Mesenchymal stem cell (in vitro differentiated cells and primary cell): ENCODE results near the gene OR52E1. TPM values are rescaled to one million over a fixed set of nuclear protein-coding genes. Genes with fewer than 3 reads are reported as not detected.

ENCODE experiments used
- DNase-seq: peaks from one replicate; pipeline ENCODE4 v3.0.0-alpha.2; 2013
- H2AFZ ChIP-seq: one replicate; pipeline ENCODE4 v1.6.1; 2013; ENCODE audit warnings: low read depth, mild to moderate bottlenecking, control low read depth, inconsistent platforms, low read length, moderate library complexity
- H2AK5ac ChIP-seq: 2 replicates; pipeline ENCODE4 v1.6.1; 2013; ENCODE audit warnings: low read length, moderate library complexity, mild to moderate bottlenecking, inconsistent platforms; ENCODE audit not compliant: severe bottlenecking
- H2BK120ac ChIP-seq: one replicate; pipeline ENCODE4 v1.6.1; 2013; ENCODE audit warnings: low read depth, mild to moderate bottlenecking, inconsistent platforms, low read length, moderate library complexity
- H2BK12ac ChIP-seq, 2 experiments: one replicate each; pipeline ENCODE4 v1.6.1; 2013; ENCODE audit warnings: inconsistent platforms in 2 of 2, low read length in 2 of 2, mild to moderate bottlenecking in 2 of 2, moderate library complexity in 2 of 2, control low read depth in 1 of 2
- H2BK15ac ChIP-seq: one replicate; pipeline ENCODE4 v1.6.1; 2013; ENCODE audit warnings: mild to moderate bottlenecking, low read depth, inconsistent platforms; ENCODE audit not compliant: poor library complexity, severe bottlenecking
- H2BK5ac ChIP-seq: 2 replicates; pipeline ENCODE4 v1.6.1; 2013; ENCODE audit warnings: low read depth, mild to moderate bottlenecking, low read length, control low read depth, inconsistent platforms; ENCODE audit not compliant: poor library complexity, severe bottlenecking
- H3K14ac ChIP-seq, 2 experiments: one replicate each; pipeline ENCODE4 v1.6.1; 2013; ENCODE audit warnings: inconsistent platforms in 2 of 2, low read length in 2 of 2, control low read depth in 1 of 2, mild to moderate bottlenecking in 1 of 2, moderate library complexity in 1 of 2
- H3K18ac ChIP-seq, 2 experiments: one replicate each; pipeline ENCODE4 v1.6.1; 2013; ENCODE audit warnings: inconsistent platforms in 2 of 2, low read length in 2 of 2, control low read depth in 1 of 2, low read depth in 1 of 2, mild to moderate bottlenecking in 1 of 2
- H3K23ac ChIP-seq, 2 experiments: one replicate each; pipeline ENCODE4 v1.6.1; 2013; ENCODE audit warnings: inconsistent platforms in 2 of 2, low read length in 2 of 2, mild to moderate bottlenecking in 2 of 2, moderate library complexity in 2 of 2, control low read depth in 1 of 2
- H3K27ac ChIP-seq: 2 replicates; pipeline ENCODE4 v1.5.1; 2013; ENCODE audit warnings: mild to moderate bottlenecking, moderate library complexity, low read length, control low read depth, inconsistent platforms; ENCODE audit not compliant: poor library complexity, severe bottlenecking
- H3K27me3 ChIP-seq, 2 experiments: 2 replicates each; pipeline versions ENCODE4 v1.6.1 to v1.7.0; 2013; ENCODE audit warnings: low read length in 2 of 2, mild to moderate bottlenecking in 2 of 2, moderate library complexity in 2 of 2, control low read depth in 1 of 2, inconsistent platforms in 1 of 2; ENCODE audit not compliant: control insufficient read depth in 1 of 2, insufficient read depth in 1 of 2
- H3K36me3 ChIP-seq, 2 experiments: 2 replicates each; pipeline versions ENCODE4 v1.6.1 to v1.7.0; 2013; ENCODE audit warnings: low read length in 2 of 2, control low read depth in 1 of 2, inconsistent platforms in 1 of 2, low read depth in 1 of 2, mild to moderate bottlenecking in 1 of 2; ENCODE audit not compliant: insufficient read depth in 2 of 2, control insufficient read depth in 1 of 2
- H3K4ac ChIP-seq, 2 experiments: one replicate each; pipeline ENCODE4 v1.6.1; 2013; ENCODE audit warnings: inconsistent platforms in 2 of 2, low read length in 2 of 2, mild to moderate bottlenecking in 2 of 2, moderate library complexity in 2 of 2, control low read depth in 1 of 2, low read depth in 1 of 2
- H3K4me1 ChIP-seq: 2 replicates; pipeline ENCODE4 v1.6.1; 2013; ENCODE audit warnings: low read depth, low read length, control low read depth; ENCODE audit not compliant: control insufficient read depth, insufficient read depth
- H3K4me2 ChIP-seq: 2 replicates; pipeline ENCODE4 v1.6.1; 2013; ENCODE audit warnings: low read length, mild to moderate bottlenecking, inconsistent platforms; ENCODE audit not compliant: poor library complexity, severe bottlenecking
- H3K4me3 ChIP-seq, 2 experiments: 2 replicates each; pipeline versions ENCODE4 v1.5.1 to v1.7.0; 2013; ENCODE audit warnings: low read length in 2 of 2, mild to moderate bottlenecking in 2 of 2, control low read depth in 1 of 2, low read depth in 1 of 2; ENCODE audit not compliant: insufficient read depth in 1 of 2
- H3K79me1 ChIP-seq: replicated peaks from 2 replicates; pipeline ENCODE4 v1.6.1; 2013; ENCODE audit warnings: mild to moderate bottlenecking, control low read depth, low read length, inconsistent platforms; ENCODE audit not compliant: poor library complexity, severe bottlenecking
- H3K9ac ChIP-seq: 2 replicates; pipeline ENCODE4 v1.7.0; 2013; ENCODE audit warnings: mild to moderate bottlenecking, low read length, moderate library complexity
- H3K9me3 ChIP-seq: 2 replicates; pipeline ENCODE4 v1.7.0; 2013; ENCODE audit warnings: mild to moderate bottlenecking, low read length; ENCODE audit not compliant: control insufficient read depth
- H4K8ac ChIP-seq: one replicate; pipeline ENCODE4 v1.6.1; 2013; ENCODE audit warnings: inconsistent platforms, mild to moderate bottlenecking, low read length, moderate library complexity
- H4K91ac ChIP-seq: one replicate; pipeline ENCODE4 v1.6.1; 2013; ENCODE audit warnings: mild to moderate bottlenecking, low read length, inconsistent platforms
- WGBS: methylation state at CpG from one replicate; pipeline ENCODE4 v1.1.7; 2013; ENCODE audit warnings: mixed read lengths; 5-methylcytosine and 5-hydroxymethylcytosine counted together
- polyA plus RNA-seq, 2 experiments: library from polyadenylated mRNA; stranded (reverse); fragments of 200-250 nt; gene quantifications; one replicate each; pipeline ENCODE4 v1.2.3, GENCODE V29; 2013

The OR52E1 gene
- polyA plus RNA-seq (2013, experiment 1 of 2), result not detected
- not detected for polyA plus RNA-seq (2013, experiment 2 of 2)

GRCh38 chr11:5069272-5069671 is at the start of gene OR52E1:
Gene OR52E1 (plus strand): TSS chr11:5069572.
- Histone ChIP-seq H3K9me3 (no peaks in the 10 kb centered on the region), H3K9ac (no peak within 1 kb of the TSS), H2BK5ac (no peak within 1 kb of the TSS), H3K36me3 (no peaks in the 10 kb centered on the region), H3K79me1 (no peaks in the 10 kb centered on the region), H3K4me3 (no peak within 1 kb of the TSS), H4K8ac (no peak within 1 kb of the TSS), H3K23ac (no peak within 1 kb of the TSS), H3K4ac (no peak within 1 kb of the TSS), H3K27ac (no peak within 1 kb of the TSS), H2BK120ac (no peak within 1 kb of the TSS), H3K4me2 (no peak within 1 kb of the TSS), H4K91ac (no peak within 1 kb of the TSS), H2AFZ (no peak within 1 kb of the TSS), H2BK15ac (no peak within 1 kb of the TSS), H2BK12ac (no peak within 1 kb of the TSS), H2AK5ac (no peak within 1 kb of the TSS), H3K4me1 (no peaks in the 10 kb centered on the region), H3K14ac (no peak within 1 kb of the TSS), H3K18ac (no peak within 1 kb of the TSS), H3K27me3 (peaks cover 0 to 4% of the 10 kb centered on the region in 2 experiments)
- WGBS, result no CpG with 5 or more reads among the region's 3 CpGs
- no peak for DNase-seq

GRCh38 chr11:5021996-5022395 is 47.4 kb upstream of the OR52E1 start:
- Histone ChIP-seq H4K91ac (no peak overlapping the region), H2AFZ (no peak overlapping the region), H3K9ac (no peak overlapping the region), H3K9me3 (peaks cover 39% of the 10 kb centered on the region), H2BK5ac (no peak overlapping the region), H2BK12ac (no peak overlapping the region), H3K79me1 (no peaks in the 10 kb centered on the region), H2BK120ac (no peak overlapping the region), H3K27me3 (no peaks in the 10 kb centered on the region), H2AK5ac (no peak overlapping the region), H3K36me3 (no peaks in the 10 kb centered on the region), H4K8ac (no peak overlapping the region), H3K4me1 (no peaks in the 10 kb centered on the region), H3K4ac (no peak overlapping the region), H3K14ac (no peak overlapping the region), H3K23ac (no peak overlapping the region), H3K4me2 (no peak overlapping the region), H3K4me3 (no peak overlapping the region), H2BK15ac (no peak overlapping the region), H3K18ac (no peak overlapping the region), H3K27ac (no peak overlapping the region)
- WGBS, result 93% methylated on average over 2 of the region's 2 CpGs
- no peak for DNase-seq

- no peaks in the 10 kb centered on the region for H3K79me1 ChIP-seq
- H3K27ac ChIP-seq, result no peak overlapping the region
- H3K18ac ChIP-seq, result no peak overlapping the region
- no peak overlapping the region for H3K4me2 ChIP-seq
- no peak overlapping the region for H3K4me3 ChIP-seq
- H2AK5ac ChIP-seq, result no peak overlapping the region
- H3K23ac ChIP-seq, result no peak overlapping the region
- H3K14ac ChIP-seq, result no peak overlapping the region
- 87% methylated on average over 2 of the region's 2 CpGs for WGBS
- H2AFZ ChIP-seq, result no peak overlapping the region
- no peak overlapping the region for H4K91ac ChIP-seq
- no peak overlapping the region for H3K9ac ChIP-seq
- no peak for DNase-seq
- no peaks in the 10 kb centered on the region for H3K36me3 ChIP-seq
- no peaks in the 10 kb centered on the region for H3K9me3 ChIP-seq
- H4K8ac ChIP-seq, result no peak overlapping the region
- no peaks in the 10 kb centered on the region for H3K4me1 ChIP-seq
- no peak overlapping the region for H2BK15ac ChIP-seq
- H2BK120ac ChIP-seq, result no peak overlapping the region
- no peak overlapping the region for H2BK5ac ChIP-seq
- H3K4ac ChIP-seq, result no peak overlapping the region
- H3K27me3 ChIP-seq, result no peaks in the 10 kb centered on the region
- H2BK12ac ChIP-seq, result no peak overlapping the region
These were observed 32.7 kb upstream of the OR52E1 start for GRCh38 chr11:5036669-5037068.

- WGBS, result 61% methylated on average over 2 of the region's 2 CpGs
- Histone ChIP-seq H2AFZ (no peak overlapping the region), H3K14ac (no peak overlapping the region), H3K79me1 (no peaks in the 10 kb centered on the region), H3K9me3 (no peaks in the 10 kb centered on the region), H3K4me3 (no peak overlapping the region), H3K36me3 (no peaks in the 10 kb centered on the region), H3K23ac (no peak overlapping the region), H3K9ac (no peak overlapping the region), H3K27ac (no peak overlapping the region), H3K4ac (no peak overlapping the region), H2AK5ac (no peak overlapping the region), H3K4me1 (no peaks in the 10 kb centered on the region), H4K91ac (no peak overlapping the region), H3K18ac (no peak overlapping the region), H3K4me2 (no peak overlapping the region), H2BK120ac (no peak overlapping the region), H2BK5ac (no peak overlapping the region), H2BK12ac (no peak overlapping the region), H2BK15ac (no peak overlapping the region), H4K8ac (no peak overlapping the region), H3K27me3 (no peaks in the 10 kb centered on the region)
- no peak for DNase-seq
These were observed 31.4 kb upstream of the OR52E1 start for GRCh38 chr11:5037926-5038325.
